Measurements from ENCODE around the gene SEPTIN8. TPM values are rescaled to one million over a fixed set of nuclear protein-coding genes. Genes with fewer than 3 reads are reported as not detected.
"Not testable (repeated sequence)": the region's sequence is repeated elsewhere in the genome, so short reads cannot be mapped to it uniquely, and the experiment has no call there.

Gene SEPTIN8
- polyA plus RNA-seq, 2 donors: 22.1 to 23.3 TPM

DNA sequence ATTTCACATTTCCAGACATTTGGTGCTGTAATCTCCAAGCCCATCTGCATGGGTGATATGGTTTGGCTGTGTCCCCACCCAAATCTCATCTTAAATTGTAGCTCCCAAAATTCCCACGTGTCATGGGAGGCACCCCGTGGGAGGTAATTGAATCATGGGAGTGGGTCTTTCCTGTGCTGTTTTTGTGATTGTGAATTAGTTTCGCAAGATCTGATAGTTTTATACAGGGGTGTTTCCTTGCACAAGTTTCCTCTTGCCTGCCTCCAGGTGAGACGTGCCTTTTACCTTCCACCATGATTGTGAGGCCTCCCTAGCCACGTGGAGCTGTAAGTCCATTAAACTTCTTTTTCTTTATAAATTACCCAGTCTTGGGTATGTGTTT is 25.6 kb upstream of the SEPTIN8 start:
- not testable (repeated sequence) for H3K36me3 ChIP-seq (ENCODE audit: control insufficient read depth in 2 of 2, insufficient read depth in 2 of 2, low read length in 1 of 2); H3K4me3 ChIP-seq (ENCODE audit: low read depth in 1 of 2, low read length in 2 of 2); H3K4me1 ChIP-seq (ENCODE audit: control insufficient read depth in 2 of 2, insufficient read depth in 2 of 2, low read length in 1 of 2); H3K9me3 ChIP-seq (ENCODE audit: control insufficient read depth in 2 of 2, insufficient read depth in 1 of 2, low read depth in 1 of 2, low read length in 1 of 2); H3K27ac ChIP-seq (ENCODE audit: low read depth in 2 of 2, low read length in 1 of 2); H3K27me3 ChIP-seq (ENCODE audit: control insufficient read depth in 1 of 2, insufficient read depth in 2 of 2, low read length in 2 of 2)
- WGBS, 2 donors: 60 to 71% methylated on average over 5 of the region's 5 CpGs

DNA sequence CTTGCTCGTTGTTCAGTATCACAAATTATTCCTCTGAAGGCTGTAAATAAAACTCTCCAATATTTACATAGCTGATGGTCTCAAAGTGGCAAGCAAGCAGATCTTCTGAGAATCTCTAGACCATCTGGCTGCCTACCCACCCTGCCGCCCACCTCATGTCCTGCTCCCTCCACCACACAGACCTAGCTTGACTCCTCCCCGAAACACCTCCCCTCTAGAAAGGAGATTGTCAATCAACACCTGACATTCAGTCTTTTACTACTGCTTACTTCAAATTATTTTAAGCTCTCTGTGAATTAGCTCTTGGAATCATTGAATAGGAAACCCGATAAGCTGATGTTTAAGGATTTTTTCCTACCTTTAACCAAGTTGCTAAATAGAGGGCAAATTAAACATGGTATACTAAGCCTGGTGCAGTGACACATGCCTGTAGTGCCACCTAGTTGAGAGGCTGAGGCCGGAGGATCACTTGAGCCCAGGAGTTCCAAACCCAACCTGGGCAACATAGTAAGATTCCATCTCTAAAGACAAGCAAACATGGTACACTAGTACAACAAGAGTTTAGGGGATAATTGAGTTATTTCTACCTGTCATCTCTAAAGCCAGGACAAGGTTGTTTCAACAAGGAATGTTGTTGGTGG is 25.1 kb upstream of the SEPTIN8 start:
- Histone ChIP-seq H3K27ac (ENCODE audit: low read depth in 2 of 2, low read length in 1 of 2) (no peak overlapping the region), H3K4me1 (ENCODE audit: control insufficient read depth in 2 of 2, insufficient read depth in 2 of 2, low read length in 1 of 2) (peaks cover 3% of the 10 kb centered on the region in 2 donors), H3K9me3 (ENCODE audit: control insufficient read depth in 2 of 2, insufficient read depth in 1 of 2, low read depth in 1 of 2, low read length in 1 of 2) (no peaks in the 10 kb centered on the region), H3K4me3 (ENCODE audit: low read depth in 1 of 2, low read length in 2 of 2) (no peak overlapping the region), H3K36me3 (ENCODE audit: control insufficient read depth in 2 of 2, insufficient read depth in 2 of 2, low read length in 1 of 2) (no peaks in the 10 kb centered on the region), H3K27me3 (ENCODE audit: control insufficient read depth in 1 of 2, insufficient read depth in 2 of 2, low read length in 2 of 2) (no peaks in the 10 kb centered on the region)
- 85 to 86% methylated on average over 5 of the region's 5 CpGs for WGBS, 2 donors

DNA sequence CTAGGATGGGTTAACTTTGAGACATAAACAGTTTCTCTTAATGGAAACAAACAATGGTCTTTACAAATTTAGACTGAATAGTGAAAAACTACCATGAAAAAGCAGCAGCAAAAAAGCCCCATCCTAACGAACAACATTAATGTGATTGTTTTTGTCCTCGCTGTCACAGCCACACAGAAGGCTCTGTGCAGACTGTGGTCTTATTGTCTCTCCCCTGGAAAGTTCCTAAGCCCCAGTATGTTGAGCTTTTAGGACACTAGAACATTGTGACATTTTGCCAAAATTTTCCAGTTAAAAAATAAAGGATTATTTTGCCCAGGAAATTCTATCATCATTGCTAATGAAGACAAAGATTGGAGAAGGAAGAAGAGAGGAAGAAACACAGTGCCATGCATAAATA is 23.5 kb upstream of the SEPTIN8 start:
- Histone ChIP-seq H3K27me3 (ENCODE audit: control insufficient read depth in 1 of 2, insufficient read depth in 2 of 2, low read length in 2 of 2) (no peaks in the 10 kb centered on the region), H3K4me1 (ENCODE audit: control insufficient read depth in 2 of 2, insufficient read depth in 2 of 2, low read length in 1 of 2) (peaks cover 3% of the 10 kb centered on the region in 2 donors), H3K9me3 (ENCODE audit: control insufficient read depth in 2 of 2, insufficient read depth in 1 of 2, low read depth in 1 of 2, low read length in 1 of 2) (no peaks in the 10 kb centered on the region), H3K36me3 (ENCODE audit: control insufficient read depth in 2 of 2, insufficient read depth in 2 of 2, low read length in 1 of 2) (no peaks in the 10 kb centered on the region), H3K4me3 (ENCODE audit: low read depth in 1 of 2, low read length in 2 of 2) (no peak overlapping the region), H3K27ac (ENCODE audit: low read depth in 2 of 2, low read length in 1 of 2) (no peak overlapping the region)
- 81 to 82% methylated on average over 2 of the region's 2 CpGs for WGBS, 2 donors

DNA sequence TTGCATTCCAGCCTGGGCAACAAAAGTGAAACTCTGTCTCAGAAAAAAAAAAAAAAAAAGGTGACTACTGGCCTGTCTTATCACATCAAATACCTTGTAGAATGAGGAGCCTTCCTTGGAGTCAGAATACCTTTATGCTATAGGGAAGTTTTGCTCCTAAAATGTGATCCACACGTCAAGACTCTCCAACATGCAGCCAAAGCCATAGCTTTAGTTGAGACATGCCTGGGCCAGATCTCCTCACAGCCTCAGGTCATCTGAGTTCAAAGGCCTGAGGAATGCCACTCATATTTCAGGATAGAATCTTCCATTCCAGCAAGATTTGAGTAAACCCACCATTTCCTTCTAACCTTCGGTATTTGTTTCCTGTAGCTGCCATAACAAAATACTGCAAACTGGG is 22.4 kb upstream of the SEPTIN8 start:
- Histone ChIP-seq H3K27ac (ENCODE audit: low read depth in 2 of 2, low read length in 1 of 2) (no peak overlapping the region), H3K36me3 (ENCODE audit: control insufficient read depth in 2 of 2, insufficient read depth in 2 of 2, low read length in 1 of 2) (no peaks in the 10 kb centered on the region), H3K4me3 (ENCODE audit: low read depth in 1 of 2, low read length in 2 of 2) (no peak overlapping the region), H3K9me3 (ENCODE audit: control insufficient read depth in 2 of 2, insufficient read depth in 1 of 2, low read depth in 1 of 2, low read length in 1 of 2) (no peaks in the 10 kb centered on the region), H3K27me3 (ENCODE audit: control insufficient read depth in 1 of 2, insufficient read depth in 2 of 2, low read length in 2 of 2) (no peaks in the 10 kb centered on the region), H3K4me1 (ENCODE audit: control insufficient read depth in 2 of 2, insufficient read depth in 2 of 2, low read length in 1 of 2) (peaks cover 3% of the 10 kb centered on the region in 2 donors)
- WGBS, 2 donors: 61 to 73% methylated on average over 2 of the region's 2 CpGs

DNA sequence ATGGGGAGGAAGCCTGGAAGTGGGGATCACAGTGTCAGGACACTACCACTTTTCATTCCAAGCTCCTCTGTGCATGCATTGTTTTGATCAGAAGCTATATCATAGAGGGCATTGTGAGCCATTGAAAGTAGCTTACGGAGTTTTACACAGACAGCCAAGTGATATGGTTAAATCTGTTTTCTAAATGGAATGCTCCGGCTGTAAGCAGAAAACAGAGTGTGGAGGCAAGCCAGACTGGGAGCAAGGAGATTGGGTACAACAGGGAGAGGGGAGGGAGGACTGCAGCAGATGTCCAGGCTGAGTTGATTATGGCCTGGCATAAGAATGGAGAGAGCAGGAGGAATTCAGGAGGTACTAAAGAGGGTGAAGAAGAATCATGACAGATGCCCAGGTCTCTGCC is 20.6 kb upstream of the SEPTIN8 start:
- Histone ChIP-seq H3K9me3 (ENCODE audit: control insufficient read depth in 2 of 2, insufficient read depth in 1 of 2, low read depth in 1 of 2, low read length in 1 of 2) (no peaks in the 10 kb centered on the region), H3K27me3 (ENCODE audit: control insufficient read depth in 1 of 2, insufficient read depth in 2 of 2, low read length in 2 of 2) (no peaks in the 10 kb centered on the region), H3K4me3 (ENCODE audit: low read depth in 1 of 2, low read length in 2 of 2) (no peak overlapping the region), H3K27ac (ENCODE audit: low read depth in 2 of 2, low read length in 1 of 2) (no peak overlapping the region), H3K36me3 (ENCODE audit: control insufficient read depth in 2 of 2, insufficient read depth in 2 of 2, low read length in 1 of 2) (no peaks in the 10 kb centered on the region), H3K4me1 (ENCODE audit: control insufficient read depth in 2 of 2, insufficient read depth in 2 of 2, low read length in 1 of 2) (peaks cover 3% of the 10 kb centered on the region in 2 donors)
- 74 to 75% methylated on average over 2 of the region's 2 CpGs for WGBS, 2 donors

DNA sequence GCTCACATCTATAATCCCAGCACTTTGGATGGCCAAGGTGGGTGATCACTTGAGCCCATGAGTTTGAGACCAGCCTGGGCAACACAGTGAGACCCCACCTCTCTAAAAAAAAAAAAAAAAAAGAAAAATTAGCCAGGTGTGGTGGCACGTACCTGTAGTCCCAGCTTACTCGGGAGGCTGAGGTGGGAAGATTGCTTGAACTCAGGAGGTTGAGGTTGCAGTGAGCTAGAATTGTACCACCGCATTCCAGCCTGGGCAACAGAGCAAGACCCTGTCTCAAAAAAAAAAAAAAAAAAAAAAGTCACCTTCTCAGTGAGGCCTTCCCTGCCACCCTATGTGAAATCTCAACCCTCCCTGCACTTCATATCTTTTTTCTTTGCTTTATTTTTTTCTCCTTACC is 14.0 kb upstream of the SEPTIN8 start:
- WGBS, 2 donors: 94 to 99% methylated on average over 3 of the region's 3 CpGs
- no peaks in the 10 kb centered on the region for H3K36me3 ChIP-seq (ENCODE audit: control insufficient read depth in 2 of 2, insufficient read depth in 2 of 2, low read length in 1 of 2)
- H3K4me3 ChIP-seq (ENCODE audit: low read depth in 1 of 2, low read length in 2 of 2): no peak overlapping the region
- no peak overlapping the region for H3K27ac ChIP-seq (ENCODE audit: low read depth in 2 of 2, low read length in 1 of 2)
- no peaks in the 10 kb centered on the region for H3K9me3 ChIP-seq (ENCODE audit: control insufficient read depth in 2 of 2, insufficient read depth in 1 of 2, low read depth in 1 of 2, low read length in 1 of 2)
- no peaks in the 10 kb centered on the region for H3K4me1 ChIP-seq (ENCODE audit: control insufficient read depth in 2 of 2, insufficient read depth in 2 of 2, low read length in 1 of 2)
- H3K27me3 ChIP-seq (ENCODE audit: control insufficient read depth in 1 of 2, insufficient read depth in 2 of 2, low read length in 2 of 2): no peaks in the 10 kb centered on the region

DNA sequence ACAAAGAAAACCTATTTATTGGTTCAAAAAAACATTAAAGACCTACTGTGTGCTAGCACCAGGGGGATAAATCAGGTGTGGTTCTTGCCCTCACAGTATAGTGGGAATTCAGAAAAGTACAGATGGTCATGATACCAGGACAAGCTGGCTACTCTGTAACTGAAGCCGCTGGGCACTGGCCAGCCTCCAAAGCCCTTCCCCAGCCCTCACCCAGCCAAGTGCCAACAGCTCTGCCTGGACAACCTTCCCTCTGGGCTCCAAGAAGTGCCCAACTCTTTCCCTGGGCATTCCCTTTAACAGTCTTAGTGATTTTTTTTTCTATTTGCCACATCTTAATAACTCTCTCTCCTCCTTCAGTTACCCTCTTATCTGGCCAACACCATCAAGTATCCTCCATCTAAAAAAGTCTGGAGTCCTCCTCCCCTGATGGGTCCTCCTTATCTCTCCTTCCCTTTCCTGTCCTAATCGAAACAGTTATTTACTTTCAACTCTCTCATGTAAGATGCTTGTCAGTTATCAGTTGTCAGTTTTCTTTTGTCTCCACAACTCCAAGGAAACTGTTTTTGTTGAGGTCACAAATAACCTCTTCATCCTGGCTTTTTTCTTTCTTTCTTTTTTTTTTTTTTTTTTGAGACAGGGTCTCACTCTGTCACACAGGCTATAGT is 13.3 kb upstream of the SEPTIN8 start:
- 64 to 79% methylated on average over 2 of the region's 2 CpGs for WGBS, 2 donors
- H3K9me3 ChIP-seq (ENCODE audit: control insufficient read depth in 2 of 2, insufficient read depth in 1 of 2, low read depth in 1 of 2, low read length in 1 of 2): no peaks in the 10 kb centered on the region
- H3K4me1 ChIP-seq (ENCODE audit: control insufficient read depth in 2 of 2, insufficient read depth in 2 of 2, low read length in 1 of 2): no peaks in the 10 kb centered on the region
- H3K4me3 ChIP-seq (ENCODE audit: low read depth in 1 of 2, low read length in 2 of 2): no peak overlapping the region
- H3K36me3 ChIP-seq (ENCODE audit: control insufficient read depth in 2 of 2, insufficient read depth in 2 of 2, low read length in 1 of 2): no peaks in the 10 kb centered on the region
- H3K27ac ChIP-seq (ENCODE audit: low read depth in 2 of 2, low read length in 1 of 2): no peak overlapping the region
- H3K27me3 ChIP-seq (ENCODE audit: control insufficient read depth in 1 of 2, insufficient read depth in 2 of 2, low read length in 2 of 2): no peaks in the 10 kb centered on the region

DNA sequence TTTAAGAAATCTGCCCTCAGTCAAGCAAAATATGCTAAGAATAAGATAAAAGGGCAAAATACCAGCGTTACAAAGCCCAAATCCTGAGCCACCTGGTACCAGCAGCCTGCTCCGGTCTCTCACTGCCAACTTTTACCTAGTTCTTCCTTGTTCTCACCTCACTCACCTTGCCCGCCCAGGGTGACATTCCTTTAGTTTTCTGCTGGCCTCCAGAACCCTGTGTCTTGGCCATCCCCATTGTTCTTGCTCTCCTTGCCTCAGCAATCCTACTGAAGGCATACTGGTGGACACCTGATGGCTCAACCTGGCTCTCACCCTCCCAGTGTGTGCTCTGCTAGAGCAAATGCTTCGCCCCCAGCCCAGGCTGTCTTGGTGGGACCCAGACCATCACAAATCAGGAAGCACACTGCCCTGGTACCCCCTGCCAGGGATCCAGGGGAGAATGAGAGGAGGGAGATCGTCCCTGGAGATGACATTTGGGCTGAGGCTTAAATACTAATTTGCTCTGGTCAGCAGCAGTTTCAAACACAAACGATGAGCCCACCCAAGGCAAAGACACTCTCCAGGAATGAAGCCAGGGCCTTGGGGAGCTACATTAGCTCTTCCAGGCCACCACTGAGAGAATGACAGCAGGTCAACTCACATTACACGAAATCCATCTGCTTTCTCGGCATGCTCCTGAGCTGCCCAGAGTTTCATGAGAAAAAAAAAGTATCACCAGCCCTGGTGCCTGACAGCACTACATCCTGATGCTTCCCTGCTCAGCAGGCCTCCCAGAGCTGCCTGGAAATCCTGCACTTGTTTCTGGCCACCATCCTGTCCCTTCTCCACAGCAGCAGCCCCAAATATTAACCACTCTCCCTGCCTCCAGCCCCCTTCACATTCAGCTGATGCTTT is 12.2 kb upstream of the SEPTIN8 start:
- H3K27ac ChIP-seq (ENCODE audit: low read depth in 2 of 2, low read length in 1 of 2): no peak overlapping the region
- no peak overlapping the region for H3K4me3 ChIP-seq (ENCODE audit: low read depth in 1 of 2, low read length in 2 of 2)
- no peaks in the 10 kb centered on the region for H3K9me3 ChIP-seq (ENCODE audit: control insufficient read depth in 2 of 2, insufficient read depth in 1 of 2, low read depth in 1 of 2, low read length in 1 of 2)
- no peaks in the 10 kb centered on the region for H3K4me1 ChIP-seq (ENCODE audit: control insufficient read depth in 2 of 2, insufficient read depth in 2 of 2, low read length in 1 of 2)
- H3K27me3 ChIP-seq (ENCODE audit: control insufficient read depth in 1 of 2, insufficient read depth in 2 of 2, low read length in 2 of 2): no peaks in the 10 kb centered on the region
- 86 to 89% methylated on average over 8 of the region's 8 CpGs for WGBS, 2 donors
- no peaks in the 10 kb centered on the region for H3K36me3 ChIP-seq (ENCODE audit: control insufficient read depth in 2 of 2, insufficient read depth in 2 of 2, low read length in 1 of 2)

DNA sequence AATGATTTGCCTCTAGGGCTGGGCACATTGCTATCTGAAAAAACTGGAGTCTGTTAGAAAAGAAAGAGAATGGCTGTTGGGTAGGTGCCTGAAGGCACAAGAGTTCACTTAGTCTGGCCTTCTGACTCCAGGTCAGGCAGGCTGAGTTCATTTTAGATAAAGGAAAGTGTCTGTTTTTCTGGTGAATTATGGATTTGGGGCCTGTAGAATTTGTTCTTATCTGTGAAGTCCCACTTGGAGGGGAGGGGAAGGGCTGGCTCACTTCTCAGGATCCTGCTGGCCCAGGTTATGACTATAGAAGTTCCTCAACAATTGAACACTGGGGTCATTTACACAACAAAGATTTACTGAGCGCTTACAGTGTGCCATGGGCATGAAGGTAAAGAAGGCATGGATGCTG is 11.5 kb upstream of the SEPTIN8 start:
- Histone ChIP-seq H3K27me3 (ENCODE audit: control insufficient read depth in 1 of 2, insufficient read depth in 2 of 2, low read length in 2 of 2) (no peaks in the 10 kb centered on the region), H3K9me3 (ENCODE audit: control insufficient read depth in 2 of 2, insufficient read depth in 1 of 2, low read depth in 1 of 2, low read length in 1 of 2) (no peaks in the 10 kb centered on the region), H3K4me1 (ENCODE audit: control insufficient read depth in 2 of 2, insufficient read depth in 2 of 2, low read length in 1 of 2) (no peaks in the 10 kb centered on the region), H3K36me3 (ENCODE audit: control insufficient read depth in 2 of 2, insufficient read depth in 2 of 2, low read length in 1 of 2) (no peaks in the 10 kb centered on the region), H3K27ac (ENCODE audit: low read depth in 2 of 2, low read length in 1 of 2) (no peak overlapping the region), H3K4me3 (ENCODE audit: low read depth in 1 of 2, low read length in 2 of 2) (no peak overlapping the region)
- WGBS, 2 donors: 87 to 97% methylated on average over 1 of the region's 1 CpG
